HEK293 (cell line): ENCODE results near the gene BICD2.

ENCODE experiments used
- CTCF ChIA-PET: fragments of 350-600 bp; formaldehyde crosslinking; extraction: SDS; loops from one replicate; lab custom pipeline; 2021; ENCODE audit warnings: antibody characterized with exemption; lab: Yijun Ruan, JAX
- POLR2A ChIA-PET: fragments of 300-600 bp; formaldehyde crosslinking; extraction: SDS; loops from one replicate; lab custom pipeline; 2020; ENCODE audit warnings: antibody characterized with exemption, inconsistent platforms; lab: Yijun Ruan, JAX
- H3K27ac ChIP-seq: fragments of 200-500 bp; sonication (Bioruptor generic); 2 replicates; pipeline ENCODE4 v1.5.1; 2014; ENCODE audit warnings: low read depth, low read length, control low read depth, inconsistent platforms; ENCODE audit errors: extremely low read depth
- H3K36me3 ChIP-seq, 2 experiments: fragments of 200-500 bp in 1 of 2; sonication (Bioruptor generic) in 1 of 2; 1 replicate in 1 of 2; 2 replicates in 1 of 2; pipeline ENCODE4 v1.5.1; 2014 to 2017; ENCODE audit warnings: inconsistent platforms in 2 of 2, low read length in 2 of 2; ENCODE audit not compliant: control insufficient read depth in 2 of 2, insufficient read depth in 1 of 2
- H3K4me1 ChIP-seq: fragments of 200-500 bp; sonication (Bioruptor generic); 2 replicates; pipeline ENCODE4 v1.5.1; 2014; ENCODE audit warnings: mild to moderate bottlenecking, low read length, inconsistent platforms; ENCODE audit not compliant: control insufficient read depth, insufficient read depth
- H3K4me3 ChIP-seq: 2 replicates; pipeline ENCODE4 v1.5.1; 2011; ENCODE audit warnings: low read depth, mild to moderate bottlenecking, control low read depth, low read length, moderate library complexity
- H3K9me3 ChIP-seq: fragments of 200-500 bp; sonication (Bioruptor generic); 2 replicates; pipeline ENCODE4 v1.5.1; 2014; ENCODE audit warnings: low read depth, low read length, inconsistent platforms; ENCODE audit not compliant: control insufficient read depth, insufficient read depth
- HOXC10 ChIP-seq: sonication (generic); formaldehyde crosslinking; IDR thresholded peaks from 2 replicates; pipeline ENCODE4 v1.8.1; 2023; ENCODE audit warnings: mild to moderate bottlenecking, missing genetic modification reagents
- KLF10 ChIP-seq: fragments of 450-650 bp; IDR thresholded peaks from 2 replicates; pipeline ENCODE4 v1.5.1; 2018; ENCODE audit warnings: missing biosample characterization, mild to moderate bottlenecking, missing genetic modification characterization
- KLF8 ChIP-seq: fragments of 450-650 bp; formaldehyde crosslinking; IDR thresholded peaks from 2 replicates; pipeline ENCODE4 v1.5.1; 2016; ENCODE audit warnings: missing biosample characterization, missing genetic modification characterization
- MYNN ChIP-seq: fragments of 450-650 bp; formaldehyde crosslinking; IDR thresholded peaks from 2 replicates; pipeline ENCODE4 v1.5.1; 2016; ENCODE audit warnings: missing biosample characterization, missing genetic modification characterization, borderline replicate concordance
- SALL2 ChIP-seq: fragments of 450-650 bp; formaldehyde crosslinking; IDR thresholded peaks from 2 replicates; pipeline ENCODE4 v1.5.0; 2017; ENCODE audit warnings: missing biosample characterization, mild to moderate bottlenecking, missing genetic modification characterization, borderline replicate concordance
- SCRT1 ChIP-seq: fragments of 450-650 bp; formaldehyde crosslinking; IDR thresholded peaks from 2 replicates; pipeline ENCODE4 v1.5.1; 2016; ENCODE audit warnings: missing biosample characterization, missing genetic modification characterization, borderline replicate concordance
- SETDB1 ChIP-seq: IDR thresholded peaks from one replicate; pipeline ENCODE4 v1.6.1; 2017; ENCODE audit warnings: mild to moderate bottlenecking, low read length, moderate library complexity, mixed read lengths; ENCODE audit not compliant: insufficient read length
- TRIM28 ChIP-seq: IDR thresholded peaks from 2 replicates; pipeline ENCODE4 v1.6.1; 2011; ENCODE audit warnings: low read length, control low read depth, borderline replicate concordance
- ZBTB21 ChIP-seq: fragments of 450-650 bp; formaldehyde crosslinking; IDR thresholded peaks from 2 replicates; pipeline ENCODE4 v1.5.1; 2017; ENCODE audit warnings: missing biosample characterization, missing genetic modification characterization
- ZIC2 ChIP-seq: fragments of 450-650 bp; formaldehyde crosslinking; IDR thresholded peaks from 2 replicates; pipeline ENCODE4 v1.5.1; 2016; ENCODE audit warnings: missing biosample characterization, missing genetic modification characterization
- ZNF10 ChIP-seq: fragments of 450-650 bp; formaldehyde crosslinking; IDR thresholded peaks from 2 replicates; pipeline ENCODE4 v1.5.1; 2017; ENCODE audit warnings: missing biosample characterization, missing genetic modification characterization
- ZNF140 ChIP-seq: fragments of 450-650 bp; formaldehyde crosslinking; IDR thresholded peaks from 2 replicates; pipeline ENCODE4 v1.5.1; 2016; ENCODE audit warnings: missing biosample characterization, missing genetic modification characterization
- ZNF157 ChIP-seq: fragments of 450-650 bp; formaldehyde crosslinking; IDR thresholded peaks from 2 replicates; pipeline ENCODE4 v1.5.1; 2016; ENCODE audit warnings: missing biosample characterization, missing genetic modification characterization
- ZNF169 ChIP-seq: fragments of 450-650 bp; formaldehyde crosslinking; IDR thresholded peaks from 2 replicates; pipeline ENCODE4 v1.5.1; 2016; ENCODE audit warnings: missing biosample characterization, missing genetic modification characterization
- ZNF335 ChIP-seq: fragments of 450-650 bp; formaldehyde crosslinking; conservative IDR thresholded peaks from 2 replicates; pipeline ENCODE4 v1.5.1; 2016; ENCODE audit warnings: missing biosample characterization, missing genetic modification characterization
- ZNF354C ChIP-seq: fragments of 450-650 bp; formaldehyde crosslinking; IDR thresholded peaks from 2 replicates; pipeline ENCODE4 v1.5.1; 2016; ENCODE audit warnings: missing biosample characterization, missing genetic modification characterization, low read depth, borderline replicate concordance
- ZNF391 ChIP-seq: fragments of 450-650 bp; formaldehyde crosslinking; IDR thresholded peaks from 2 replicates; pipeline ENCODE4 v1.5.1; 2016; ENCODE audit warnings: low read depth, missing biosample characterization, missing genetic modification characterization, borderline replicate concordance
- ZNF558 ChIP-seq: fragments of 450-650 bp; formaldehyde crosslinking; IDR thresholded peaks from 2 replicates; pipeline ENCODE4 v1.5.1; 2016; ENCODE audit warnings: missing biosample characterization, missing genetic modification characterization
- ZNF560 ChIP-seq: fragments of 450-650 bp; formaldehyde crosslinking; IDR thresholded peaks from 2 replicates; pipeline ENCODE4 v1.5.1; 2017; ENCODE audit warnings: missing biosample characterization, missing genetic modification characterization, borderline replicate concordance
- ZNF585B ChIP-seq: fragments of 450-650 bp; formaldehyde crosslinking; IDR thresholded peaks from 2 replicates; pipeline ENCODE4 v1.5.1; 2016; ENCODE audit warnings: missing biosample characterization, missing genetic modification characterization
- TF ChIP-seq, protein P1 (sequence below): fragments of 450-650 bp; formaldehyde crosslinking; IDR thresholded peaks from 2 replicates; pipeline ENCODE4 v1.5.1; 2016; ENCODE audit warnings: missing biosample characterization, missing genetic modification characterization
- TF ChIP-seq, protein P2 (sequence below): fragments of 450-650 bp; formaldehyde crosslinking; IDR thresholded peaks from 2 replicates; pipeline ENCODE4 v1.5.1; 2017; ENCODE audit warnings: missing biosample characterization, missing genetic modification characterization
- TF ChIP-seq, protein P3 (sequence below): fragments of 450-650 bp; formaldehyde crosslinking; IDR thresholded peaks from 2 replicates; pipeline ENCODE4 v1.5.1; 2017; ENCODE audit warnings: missing biosample characterization, mild to moderate bottlenecking, missing genetic modification characterization, moderate library complexity

BICD2 gene

DNA sequence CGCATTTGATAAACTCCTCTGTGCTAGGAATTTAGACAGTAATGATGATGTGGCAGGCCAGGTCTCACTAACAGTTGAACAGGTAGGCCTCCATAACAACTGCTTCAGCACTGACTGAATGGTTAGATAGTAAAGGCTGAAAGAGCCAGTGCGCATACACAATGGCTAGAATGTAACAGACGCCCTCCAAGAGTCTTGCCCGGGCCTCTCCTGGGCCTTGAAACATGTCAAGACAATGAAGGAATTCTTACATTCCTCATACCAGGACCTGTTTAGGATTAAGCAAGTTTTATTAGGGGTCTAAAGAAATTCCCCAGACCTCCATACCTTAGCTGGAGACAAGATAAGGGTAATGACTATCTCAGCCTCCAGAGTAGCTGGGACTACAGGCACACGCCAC lies 6.7 kb upstream of the BICD2 start (continued):
- TF ChIP-seq, protein P1, sequence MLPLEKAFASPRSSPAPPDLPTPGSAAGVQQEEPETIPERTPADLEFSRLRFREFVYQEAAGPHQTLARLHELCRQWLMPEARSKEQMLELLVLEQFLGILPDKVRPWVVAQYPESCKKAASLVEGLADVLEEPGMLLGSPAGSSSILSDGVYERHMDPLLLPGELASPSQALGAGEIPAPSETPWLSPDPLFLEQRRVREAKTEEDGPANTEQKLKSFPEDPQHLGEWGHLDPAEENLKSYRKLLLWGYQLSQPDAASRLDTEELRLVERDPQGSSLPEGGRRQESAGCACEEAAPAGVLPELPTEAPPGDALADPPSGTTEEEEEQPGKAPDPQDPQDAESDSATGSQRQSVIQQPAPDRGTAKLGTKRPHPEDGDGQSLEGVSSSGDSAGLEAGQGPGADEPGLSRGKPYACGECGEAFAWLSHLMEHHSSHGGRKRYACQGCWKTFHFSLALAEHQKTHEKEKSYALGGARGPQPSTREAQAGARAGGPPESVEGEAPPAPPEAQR (tag by site-specific recombination), result no peak
- TF ChIP-seq ZNF558 (tag by site-specific recombination) (no peak), ZNF391 (tag by site-specific recombination) (no peak), KLF8 (tag by site-specific recombination) (no peak), ZNF10 (tag by site-specific recombination) (no peak), MYNN (tag by site-specific recombination) (no peak)
- TF ChIP-seq, all 188 proteins: peak for 0

DNA sequence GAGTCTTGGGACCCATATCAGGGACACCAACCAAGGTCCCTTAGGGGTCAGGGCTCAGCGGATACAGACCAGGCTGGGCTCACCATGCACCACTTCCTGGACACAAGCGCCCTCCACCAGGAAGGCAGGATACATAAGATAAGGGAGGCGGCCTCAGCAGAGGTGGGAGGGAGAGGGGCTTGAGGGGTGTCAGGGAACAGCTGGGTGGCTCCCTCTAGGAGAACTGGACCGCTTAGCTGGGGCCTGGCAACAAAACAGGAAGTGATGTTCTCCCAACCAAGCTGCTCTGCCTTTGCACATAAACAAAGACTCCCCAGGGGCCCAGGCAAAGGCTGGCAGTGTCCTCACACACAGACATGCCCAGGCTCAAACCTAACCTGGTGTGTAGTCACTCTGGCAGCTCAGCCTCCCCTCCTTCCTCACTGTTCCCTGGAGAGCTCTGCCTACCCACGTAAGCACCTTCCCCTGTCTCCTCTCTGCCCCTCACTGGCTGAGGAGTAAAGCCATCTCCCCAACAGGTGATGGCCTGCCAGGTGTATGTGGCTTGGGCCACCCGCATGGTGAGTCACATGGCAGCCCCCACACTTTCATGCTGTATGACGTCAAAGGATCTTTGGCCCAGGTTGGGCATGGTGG lies 5.8 kb upstream of the BICD2 start:
- TF ChIP-seq ZNF585B (tag by site-specific recombination) (no peak), ZNF140 (tag by site-specific recombination) (no peak), TRIM28 (no peak), ZIC2 (tag by site-specific recombination) (0 out of 2 replicates have a peak, but pooled peaks have one; percentile 8), ZNF169 (tag by site-specific recombination) (no peak), ZBTB21 (tag by site-specific recombination) (no peak), SETDB1 (no peak), ZNF354C (tag by site-specific recombination) (no peak), SCRT1 (tag by site-specific recombination) (0 out of 2 replicates have a peak, but pooled peaks have one; percentile 20), HOXC10 (CRISPR knock-in tag) (no peak), KLF10 (tag by site-specific recombination) (no peak), ZNF157 (tag by site-specific recombination) (no peak), ZNF335 (no peak), ZNF560 (tag by site-specific recombination) (no peak)
- TF ChIP-seq, protein P2, sequence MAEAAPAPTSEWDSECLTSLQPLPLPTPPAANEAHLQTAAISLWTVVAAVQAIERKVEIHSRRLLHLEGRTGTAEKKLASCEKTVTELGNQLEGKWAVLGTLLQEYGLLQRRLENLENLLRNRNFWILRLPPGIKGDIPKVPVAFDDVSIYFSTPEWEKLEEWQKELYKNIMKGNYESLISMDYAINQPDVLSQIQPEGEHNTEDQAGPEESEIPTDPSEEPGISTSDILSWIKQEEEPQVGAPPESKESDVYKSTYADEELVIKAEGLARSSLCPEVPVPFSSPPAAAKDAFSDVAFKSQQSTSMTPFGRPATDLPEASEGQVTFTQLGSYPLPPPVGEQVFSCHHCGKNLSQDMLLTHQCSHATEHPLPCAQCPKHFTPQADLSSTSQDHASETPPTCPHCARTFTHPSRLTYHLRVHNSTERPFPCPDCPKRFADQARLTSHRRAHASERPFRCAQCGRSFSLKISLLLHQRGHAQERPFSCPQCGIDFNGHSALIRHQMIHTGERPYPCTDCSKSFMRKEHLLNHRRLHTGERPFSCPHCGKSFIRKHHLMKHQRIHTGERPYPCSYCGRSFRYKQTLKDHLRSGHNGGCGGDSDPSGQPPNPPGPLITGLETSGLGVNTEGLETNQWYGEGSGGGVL (tag by site-specific recombination), result no peak
- no peak overlapping the region for H3K27ac ChIP-seq
- H3K9me3 ChIP-seq, result no peaks in the 10 kb centered on the region
- H3K36me3 ChIP-seq, result no peaks in the 10 kb centered on the region
- H3K4me1 ChIP-seq, result no peaks in the 10 kb centered on the region
- ChIA-PET POLR2A (no interaction called here), CTCF (interaction anchor here (0.9 kb wide), 1 partner anchor 21 kb away, joined by 3 read pairs; no protein-coding TSS in a partner anchor)
- H3K4me3 ChIP-seq, result no peak overlapping the region

DNA sequence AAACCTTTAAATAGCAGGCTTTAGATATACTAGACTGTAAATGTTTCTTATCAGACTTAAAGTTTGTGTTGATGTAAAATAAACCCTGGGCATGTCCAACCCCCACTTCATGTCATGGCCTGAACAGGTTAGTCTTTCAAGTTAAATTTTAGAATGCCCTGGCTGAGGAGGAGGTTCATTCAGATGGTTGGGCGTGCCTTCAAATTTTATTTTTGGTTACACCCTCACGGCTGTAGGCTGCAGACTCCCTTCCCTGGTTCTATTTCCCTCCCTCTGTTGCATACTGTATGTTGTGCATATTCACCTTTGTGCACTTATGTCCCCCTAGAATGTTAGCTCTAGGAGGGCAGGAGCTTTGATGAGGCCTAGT lies 5.3 kb upstream of the BICD2 start:
- H3K36me3 ChIP-seq, result no peaks in the 10 kb centered on the region
- ChIA-PET CTCF (interaction anchor here (0.9 kb wide), 1 partner anchor 21 kb away, joined by 3 read pairs; no protein-coding TSS in a partner anchor), POLR2A (no interaction called here)
- TF ChIP-seq, protein P3, sequence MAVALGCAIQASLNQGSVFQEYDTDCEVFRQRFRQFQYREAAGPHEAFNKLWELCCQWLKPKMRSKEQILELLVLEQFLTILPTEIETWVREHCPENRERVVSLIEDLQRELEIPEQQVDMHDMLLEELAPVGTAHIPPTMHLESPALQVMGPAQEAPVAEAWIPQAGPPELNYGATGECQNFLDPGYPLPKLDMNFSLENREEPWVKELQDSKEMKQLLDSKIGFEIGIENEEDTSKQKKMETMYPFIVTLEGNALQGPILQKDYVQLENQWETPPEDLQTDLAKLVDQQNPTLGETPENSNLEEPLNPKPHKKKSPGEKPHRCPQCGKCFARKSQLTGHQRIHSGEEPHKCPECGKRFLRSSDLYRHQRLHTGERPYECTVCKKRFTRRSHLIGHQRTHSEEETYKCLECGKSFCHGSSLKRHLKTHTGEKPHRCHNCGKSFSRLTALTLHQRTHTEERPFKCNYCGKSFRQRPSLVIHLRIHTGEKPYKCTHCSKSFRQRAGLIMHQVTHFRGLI (tag by site-specific recombination), result peak; percentile 57; the same call in 1 of the 2 replicates
- no peak for TF ChIP-seq SALL2 (tag by site-specific recombination)
- no peak overlapping the region for H3K4me3 ChIP-seq
- H3K27ac ChIP-seq, result no peak overlapping the region
- H3K9me3 ChIP-seq, result no peaks in the 10 kb centered on the region
- H3K4me1 ChIP-seq, result no peaks in the 10 kb centered on the region
